ENCODE measurements around the gene AP3S1. TPM values are rescaled to one million over a fixed set of nuclear protein-coding genes. Genes with fewer than 3 reads are reported as not detected.
"Not testable (repeated sequence)": the region's sequence is repeated elsewhere in the genome, so short reads cannot be mapped to it uniquely, and the experiment has no call there.

The AP3S1 gene
- total RNA-seq, 2 donors from 2014 or later = 91.0 to 92.1 TPM

- intact Hi-C loops (cut with DNase I) = no loop called here
- no peak for DNase-seq (ENCODE audit: low spot score)
These were observed 16.1 kb downstream of the AP3S1 start for GRCh38 chr5:115857626-115858349.

GRCh38 chr5:115858396-115858795 lies 16.7 kb downstream of the AP3S1 start:
- DNase-seq (ENCODE audit: low spot score) = no peak
- intact Hi-C loops (cut with DNase I) = no loop called here

GRCh38 chr5:115859378-115859777 lies 17.6 kb downstream of the AP3S1 start:
- no peak for DNase-seq (ENCODE audit: low spot score)
- intact Hi-C loops (cut with DNase I) = no loop called here

- intact Hi-C loops (cut with DNase I) = no loop called here
- no peak for DNase-seq (ENCODE audit: low spot score)
These were observed 27.6 kb downstream of the AP3S1 start for GRCh38 chr5:115869256-115869795.

GRCh38 chr5:115872447-115872846 lies 30.7 kb downstream of the AP3S1 start:
- intact Hi-C loops (cut with DNase I) = no loop called here
- DNase-seq (ENCODE audit: low spot score) = no peak

GRCh38 chr5:115873392-115873791 lies 31.7 kb downstream of the AP3S1 start:
- DNase-seq (ENCODE audit: low spot score) = no peak
- intact Hi-C loops (cut with DNase I) = no loop called here

- DNase-seq (ENCODE audit: low spot score) = no peak
- intact Hi-C loops (cut with DNase I) = no loop called here
These were observed 33.7 kb downstream of the AP3S1 start for GRCh38 chr5:115875447-115875846.

GRCh38 chr5:115877342-115877741 lies 35.6 kb downstream of the AP3S1 start:
- DNase-seq (ENCODE audit: low spot score); intact Hi-C loops (cut with DNase I): not testable (repeated sequence)

GRCh38 chr5:115882434-115882833 lies 40.7 kb downstream of the AP3S1 start:
- DNase-seq (ENCODE audit: low spot score); intact Hi-C loops (cut with DNase I): not testable (repeated sequence)

GRCh38 chr5:115884704-115885103 lies 43.0 kb downstream of the AP3S1 start:
- intact Hi-C loops (cut with DNase I) = no loop called here
- DNase-seq (ENCODE audit: low spot score) = no peak

- intact Hi-C loops (cut with DNase I); DNase-seq (ENCODE audit: low spot score): not testable (repeated sequence)
These were observed 43.5 kb downstream of the AP3S1 start for GRCh38 chr5:115885208-115885607.

- intact Hi-C loops (cut with DNase I) = no loop called here
- DNase-seq (ENCODE audit: low spot score) = no peak
These were observed 46.3 kb downstream of the AP3S1 start for GRCh38 chr5:115888027-115888426.

- DNase-seq (ENCODE audit: low spot score) = no peak
- intact Hi-C loops (cut with DNase I) = no loop called here
These were observed 50.3 kb downstream of the AP3S1 start for GRCh38 chr5:115892021-115892420.

GRCh38 chr5:115894342-115894741 lies 52.6 kb downstream of the AP3S1 start:
- intact Hi-C loops (cut with DNase I) = no loop called here
- no peak for DNase-seq (ENCODE audit: low spot score)

GRCh38 chr5:115895821-115896220 lies 54.1 kb downstream of the AP3S1 start:
- DNase-seq (ENCODE audit: low spot score) = no peak
- intact Hi-C loops (cut with DNase I) = no loop called here

- intact Hi-C loops (cut with DNase I) = no loop called here
- DNase-seq (ENCODE audit: low spot score) = no peak
These were observed 56.9 kb downstream of the AP3S1 start for GRCh38 chr5:115898656-115899055.

- DNase-seq (ENCODE audit: low spot score) = no peak
- intact Hi-C loops (cut with DNase I) = no loop called here
These were observed 65.4 kb downstream of the AP3S1 start for GRCh38 chr5:115907177-115907576.

GRCh38 chr5:115913623-115914400 lies 72.1 kb downstream of the AP3S1 start:
- intact Hi-C loops (cut with DNase I); DNase-seq (ENCODE audit: low spot score): not testable (repeated sequence)

GRCh38 chr5:115920171-115920725 lies 78.5 kb downstream of the AP3S1 start:
- intact Hi-C loops (cut with DNase I) = no loop called here
- DNase-seq (ENCODE audit: low spot score) = no peak

All from posterior vena cava (tissue), 2 donors.